CD14-positive monocyte (primary cell): ENCODE results near the gene TNPO1. TPM values are rescaled to one million over a fixed set of nuclear protein-coding genes. Genes with fewer than 3 reads are reported as not detected.

Experiments used
- DNase-seq, 3 donors: peaks; one replicate each; pipeline ENCODE4 v3.0.0-alpha.2; 2011 to 2022
- H2AFZ ChIP-seq: 2 replicates; pipeline ENCODE4 v1.6.0; 2012; ENCODE audit warnings: mild to moderate bottlenecking, low read depth, low read length, inconsistent platforms; ENCODE audit not compliant: insufficient read depth, poor library complexity, severe bottlenecking
- H3K27ac ChIP-seq, 2 donors: 1 replicate in 1 of 2; 2 replicates in 1 of 2; pipeline ENCODE4 v1.5.1; 2012 to 2013; ENCODE audit warnings: low read length in 2 of 2, control low read depth in 1 of 2, inconsistent platforms in 1 of 2, low read depth in 1 of 2, mild to moderate bottlenecking in 1 of 2
- H3K27me3 ChIP-seq, 2 donors: one replicate each; pipeline versions ENCODE4 v1.6.0 to v1.6.1; 2011 to 2013; ENCODE audit warnings: low read length in 2 of 2; ENCODE audit not compliant: control insufficient read depth in 2 of 2, insufficient read depth in 2 of 2
- H3K36me3 ChIP-seq, 2 donors: replicated peaks in 1 of 2; 1 replicate in 1 of 2; 2 replicates in 1 of 2; pipeline versions ENCODE4 v1.5.1 to v1.6.1; 2012 to 2013; ENCODE audit warnings: low read length in 2 of 2, control low read depth in 1 of 2, inconsistent platforms in 1 of 2, mild to moderate bottlenecking in 1 of 2; ENCODE audit not compliant: insufficient read depth in 2 of 2, control insufficient read depth in 1 of 2
- H3K4me1 ChIP-seq, 2 donors: 1 replicate in 1 of 2; 2 replicates in 1 of 2; pipeline versions ENCODE4 v1.5.1 to v1.6.1; 2012 to 2013; ENCODE audit warnings: low read length in 2 of 2, control low read depth in 1 of 2, inconsistent platforms in 1 of 2, mild to moderate bottlenecking in 1 of 2, moderate library complexity in 1 of 2; ENCODE audit not compliant: insufficient read depth in 2 of 2, control insufficient read depth in 1 of 2
- H3K4me2 ChIP-seq: replicated peaks from 2 replicates; pipeline ENCODE3; 2012; ENCODE audit warnings: low read length, moderate library complexity, mild to moderate bottlenecking; ENCODE audit not compliant: poor library complexity, severe bottlenecking; ENCODE audit errors: extremely low read depth
- H3K4me3 ChIP-seq, 3 experiments: fragments of 200-600 bp in 1 of 3; sonication (generic) in 1 of 3; replicated peaks in 1 of 3; 1 replicate in 2 of 3; 2 replicates in 1 of 3; pipeline ENCODE4 v1.5.1; 2011 to 2013; ENCODE audit warnings: low read length in 3 of 3, mild to moderate bottlenecking in 3 of 3, control low read depth in 2 of 3, low read depth in 2 of 3, inconsistent platforms in 1 of 3, moderate library complexity in 1 of 3
- H3K79me2 ChIP-seq: 2 replicates; pipeline ENCODE4 v1.6.0; 2012; ENCODE audit warnings: mild to moderate bottlenecking, control low read depth, inconsistent platforms, low read length, moderate library complexity; ENCODE audit not compliant: insufficient read depth
- H3K9ac ChIP-seq: 2 replicates; pipeline ENCODE4 v1.6.0; 2017; ENCODE audit warnings: low read length, mild to moderate bottlenecking; ENCODE audit not compliant: insufficient read depth, poor library complexity, severe bottlenecking
- H3K9me3 ChIP-seq, 2 donors: replicated peaks in 1 of 2; 1 replicate in 1 of 2; 2 replicates in 1 of 2; pipeline versions ENCODE4 v1.5.1 to v1.6.1; 2012 to 2013; ENCODE audit warnings: low read length in 2 of 2, control low read depth in 1 of 2; ENCODE audit not compliant: control insufficient read depth in 1 of 2, insufficient read depth in 1 of 2
- H4K20me1 ChIP-seq: 2 replicates; pipeline ENCODE4 v1.6.0; 2012; ENCODE audit warnings: mild to moderate bottlenecking, low read length, control low read depth, moderate library complexity; ENCODE audit not compliant: insufficient read depth
- H3K27ac Mint-ChIP-seq, 7 donors: one replicate each; pipeline ENCODE4 v1.8.0; 2020; ENCODE audit warnings: mild to moderate bottlenecking in 7 of 7, mixed read lengths in 7 of 7, moderate library complexity in 6 of 7, inconsistent platforms in 2 of 7
- H3K27me3 Mint-ChIP-seq, 3 donors: one replicate each; pipeline ENCODE4 v1.8.0; 2021 to 2022; ENCODE audit warnings: low read depth in 3 of 3, mild to moderate bottlenecking in 3 of 3, mixed read lengths in 3 of 3, moderate library complexity in 3 of 3, inconsistent platforms in 1 of 3
- H3K36me3 Mint-ChIP-seq, 2 donors: one replicate each; pipeline ENCODE4 v1.8.0; 2020; ENCODE audit warnings: mixed read lengths in 2 of 2, inconsistent platforms in 1 of 2, mild to moderate bottlenecking in 1 of 2
- H3K4me1 Mint-ChIP-seq: one replicate; pipeline ENCODE4 v1.8.0; 2020; ENCODE audit warnings: mild to moderate bottlenecking, mixed read lengths
- H3K4me3 Mint-ChIP-seq, 2 donors: one replicate each; pipeline ENCODE4 v1.8.0; 2020; ENCODE audit warnings: mild to moderate bottlenecking in 2 of 2, mixed read lengths in 2 of 2, moderate library complexity in 1 of 2
- H3K9me3 Mint-ChIP-seq, 7 donors: one replicate each; pipeline ENCODE4 v1.8.0; 2020 to 2022; ENCODE audit warnings: mixed read lengths in 7 of 7, mild to moderate bottlenecking in 6 of 7, moderate library complexity in 6 of 7, inconsistent platforms in 2 of 7
- CTCF ChIP-seq: fragments of 200-600 bp; IDR thresholded peaks from one replicate; pipeline ENCODE4 v1.8.0; 2022; ENCODE audit warnings: antibody characterized with exemption, mild to moderate bottlenecking
- WGBS: methylation state at CpG from one replicate; pipeline ENCODE4 v1.1.5; 2013; ENCODE audit warnings: missing lambda C conversion rate; ENCODE audit not compliant: insufficient coverage; 5-methylcytosine and 5-hydroxymethylcytosine counted together
- intact Hi-C, 2 donors: fragments of 100-400 bp; cut with micrococcal nuclease; formaldehyde crosslinking; loops; one replicate each; pipeline versions ENCODE4 v1.15.0 to v1.15.1; 2023
- polyA plus RNA-seq, 3 donors: library from polyadenylated mRNA; depleted of rRNA in 1 of 3; unstranded in 2 of 3; stranded (reverse) in 1 of 3; fragments of 300-500 nt in 2 of 3; fragments of >200 nt in 1 of 3; fragmentation: Illumina TruSeq in 2 of 3; gene quantifications; 1 replicate in 2 of 3; 2 replicates in 1 of 3; pipeline ENCODE4 v1.2.3, GENCODE V29; 2012 to 2021

The TNPO1 gene
- polyA plus RNA-seq, 3 donors = 9.3 to 28.1 (median 26.3) TPM

GRCh38 chr5:72821776-72822175 is 5.3 kb downstream of the TNPO1 start:
- intact Hi-C loops = no loop called here
- no peaks in the 10 kb centered on the region for H3K27me3 Mint-ChIP-seq
- no peaks in the 10 kb centered on the region for H3K36me3 ChIP-seq
- peaks cover 24% of the 10 kb centered on the region for H3K4me1 Mint-ChIP-seq
- DNase-seq = no peak
- no peaks in the 10 kb centered on the region for H3K27me3 ChIP-seq
- H3K4me3 Mint-ChIP-seq = no peak overlapping the region
- no CpG with 5 or more reads among the region's 2 CpGs for WGBS
- peaks cover 21% of the 10 kb centered on the region for H4K20me1 ChIP-seq
- H3K9me3 Mint-ChIP-seq = no peaks in the 10 kb centered on the region
- peaks cover 8 to 20% of the 10 kb centered on the region in 2 donors for H3K4me1 ChIP-seq
- no peak overlapping the region for H3K4me3 ChIP-seq
- H3K9ac ChIP-seq = no peak overlapping the region
- H3K4me2 ChIP-seq = no peak overlapping the region
- no peak overlapping the region for H3K27ac ChIP-seq
- TF ChIP-seq CTCF = no peak
- H3K9me3 ChIP-seq = no peaks in the 10 kb centered on the region
- H3K27ac Mint-ChIP-seq = no peak overlapping the region
- H3K79me2 ChIP-seq = peaks cover 27% of the 10 kb centered on the region
- H2AFZ ChIP-seq = no peak overlapping the region
- no peaks in the 10 kb centered on the region for H3K36me3 Mint-ChIP-seq

GRCh38 chr5:72822944-72823343 is 6.5 kb downstream of the TNPO1 start:
- H3K4me2 ChIP-seq = no peak overlapping the region
- peaks cover 26% of the 10 kb centered on the region for H4K20me1 ChIP-seq
- H3K27me3 ChIP-seq = no peaks in the 10 kb centered on the region
- peaks cover 23% of the 10 kb centered on the region for H3K79me2 ChIP-seq
- Mint-ChIP-seq H3K9me3 (no peaks in the 10 kb centered on the region), H3K4me1 (peaks cover 15% of the 10 kb centered on the region), H3K36me3 (no peaks in the 10 kb centered on the region), H3K4me3 (no peak overlapping the region), H3K27ac (no peak overlapping the region), H3K27me3 (no peaks in the 10 kb centered on the region)
- WGBS = no CpG with 5 or more reads among the region's 2 CpGs
- no peak overlapping the region for H2AFZ ChIP-seq
- H3K4me3 ChIP-seq = no peak overlapping the region
- DNase-seq = no peak
- H3K4me1 ChIP-seq = peaks cover 2 to 9% of the 10 kb centered on the region in 2 donors
- H3K36me3 ChIP-seq = no peaks in the 10 kb centered on the region
- H3K9ac ChIP-seq = no peak overlapping the region
- H3K9me3 ChIP-seq = no peaks in the 10 kb centered on the region
- H3K27ac ChIP-seq = no peak overlapping the region
- intact Hi-C loops = no loop called here
- no peak for TF ChIP-seq CTCF
